ENCODE measurements around the gene PLA2G7.

PLA2G7 gene

GRCh38 chr6:46733341-46733801 lies 1.8 kb downstream of the PLA2G7 start:
- H3K27ac ChIP-seq, result no peak overlapping the region
- no peaks in the 10 kb centered on the region for H3K9me3 ChIP-seq
- H3K36me3 ChIP-seq, result no peaks in the 10 kb centered on the region
- H3K4me1 ChIP-seq, result peaks cover 0 to 15% (median 11%) of the 10 kb centered on the region in 4 donors
- DNase-seq, result no peak
- H3K4me3 ChIP-seq, result no peak overlapping the region
- TF ChIP-seq CTCF (IDR thresholded peaks at IDR 0.05), result no peak
- peaks cover 0 to 23% of the 10 kb centered on the region in 2 donors for H3K27me3 ChIP-seq
- intact Hi-C loops (cut with DNase I; ENCODE audit: low total_unique reads), result loop anchor here (5.0 kb wide), 1 partner anchor 254 kb away; no protein-coding TSS in a partner anchor

GRCh38 chr6:46730921-46731461 lies 4.2 kb downstream of the PLA2G7 start:
- no peak for TF ChIP-seq CTCF (IDR thresholded peaks at IDR 0.05)
- peaks cover 0 to 15% (median 11%) of the 10 kb centered on the region in 4 donors for H3K4me1 ChIP-seq

GRCh38 chr6:46729787-46730326 lies 5.3 kb downstream of the PLA2G7 start:
- Histone ChIP-seq H3K4me3 (no peak overlapping the region), H3K36me3 (no peaks in the 10 kb centered on the region), H3K4me1 (peaks cover 0 to 6% (median 4%) of the 10 kb centered on the region in 4 donors), H3K27me3 (peaks cover 0 to 6% of the 10 kb centered on the region in 2 donors), H3K9me3 (no peaks in the 10 kb centered on the region), H3K27ac (no peak overlapping the region)
- intact Hi-C loops (cut with DNase I; ENCODE audit: low total_unique reads), result loop anchor here (5.0 kb wide), 1 partner anchor 257 kb away; no protein-coding TSS in a partner anchor
- TF ChIP-seq CTCF (IDR thresholded peaks at IDR 0.05), result no peak
- DNase-seq, result no peak

More at GRCh38 chr6:46730921-46731461, 4.2 kb downstream of the PLA2G7 start:
- intact Hi-C loops (cut with DNase I; ENCODE audit: low total_unique reads), result loop anchor here (5.0 kb wide), 1 partner anchor 256 kb away; no protein-coding TSS in a partner anchor
- no peaks in the 10 kb centered on the region for H3K9me3 ChIP-seq
- DNase-seq, result no peak
- H3K36me3 ChIP-seq, result no peaks in the 10 kb centered on the region
- H3K27me3 ChIP-seq, result peaks cover 0 to 13% of the 10 kb centered on the region in 2 donors
- H3K4me3 ChIP-seq, result no peak overlapping the region
- H3K27ac ChIP-seq, result no peak overlapping the region

GRCh38 chr6:46720401-46720800 lies 14.8 kb downstream of the PLA2G7 start:
- no peak for TF ChIP-seq CTCF (IDR thresholded peaks at IDR 0.05)
- H3K27ac ChIP-seq, result no peak overlapping the region
- DNase-seq, result no peak
- no peaks in the 10 kb centered on the region for H3K36me3 ChIP-seq
- H3K4me1 ChIP-seq, result no peaks in the 10 kb centered on the region
- H3K9me3 ChIP-seq, result no peaks in the 10 kb centered on the region
- H3K27me3 ChIP-seq, result peaks cover 0 to 15% of the 10 kb centered on the region in 2 donors
- no peak overlapping the region for H3K4me3 ChIP-seq
- intact Hi-C loops (cut with DNase I; ENCODE audit: low total_unique reads), result no loop called here

- H3K4me3 ChIP-seq, result no peak overlapping the region
- TF ChIP-seq CTCF (IDR thresholded peaks at IDR 0.05), result no peak
- H3K27me3 ChIP-seq, result peaks cover 0 to 12% of the 10 kb centered on the region in 2 donors
- no peaks in the 10 kb centered on the region for H3K4me1 ChIP-seq
- H3K36me3 ChIP-seq, result no peaks in the 10 kb centered on the region
- DNase-seq, result no peak
- H3K27ac ChIP-seq, result no peak overlapping the region
- H3K9me3 ChIP-seq, result no peaks in the 10 kb centered on the region
- intact Hi-C loops (cut with DNase I; ENCODE audit: low total_unique reads), result no loop called here
These were observed 16.1 kb downstream of the PLA2G7 start for GRCh38 chr6:46719099-46719498.

Measured in tibial artery (tissue), 4 donors.